DMS114 treated with DMSO at 0.1 percent for 48 hours (cell line): ENCODE results near the gene LRP4.
A peak's percentile ranks its signal among the peaks of the same experiment; 100 is the strongest.
"Not testable (repeated sequence)": the region's sequence is repeated elsewhere in the genome, so short reads cannot be mapped to it uniquely, and the experiment has no call there.

Experiments
- DNase-seq: peaks from one replicate; lab custom pipeline; 2025; ENCODE audit not compliant: unreplicated experiment; lab: John Stamatoyannopoulos, UW

The LRP4 gene, protein sequence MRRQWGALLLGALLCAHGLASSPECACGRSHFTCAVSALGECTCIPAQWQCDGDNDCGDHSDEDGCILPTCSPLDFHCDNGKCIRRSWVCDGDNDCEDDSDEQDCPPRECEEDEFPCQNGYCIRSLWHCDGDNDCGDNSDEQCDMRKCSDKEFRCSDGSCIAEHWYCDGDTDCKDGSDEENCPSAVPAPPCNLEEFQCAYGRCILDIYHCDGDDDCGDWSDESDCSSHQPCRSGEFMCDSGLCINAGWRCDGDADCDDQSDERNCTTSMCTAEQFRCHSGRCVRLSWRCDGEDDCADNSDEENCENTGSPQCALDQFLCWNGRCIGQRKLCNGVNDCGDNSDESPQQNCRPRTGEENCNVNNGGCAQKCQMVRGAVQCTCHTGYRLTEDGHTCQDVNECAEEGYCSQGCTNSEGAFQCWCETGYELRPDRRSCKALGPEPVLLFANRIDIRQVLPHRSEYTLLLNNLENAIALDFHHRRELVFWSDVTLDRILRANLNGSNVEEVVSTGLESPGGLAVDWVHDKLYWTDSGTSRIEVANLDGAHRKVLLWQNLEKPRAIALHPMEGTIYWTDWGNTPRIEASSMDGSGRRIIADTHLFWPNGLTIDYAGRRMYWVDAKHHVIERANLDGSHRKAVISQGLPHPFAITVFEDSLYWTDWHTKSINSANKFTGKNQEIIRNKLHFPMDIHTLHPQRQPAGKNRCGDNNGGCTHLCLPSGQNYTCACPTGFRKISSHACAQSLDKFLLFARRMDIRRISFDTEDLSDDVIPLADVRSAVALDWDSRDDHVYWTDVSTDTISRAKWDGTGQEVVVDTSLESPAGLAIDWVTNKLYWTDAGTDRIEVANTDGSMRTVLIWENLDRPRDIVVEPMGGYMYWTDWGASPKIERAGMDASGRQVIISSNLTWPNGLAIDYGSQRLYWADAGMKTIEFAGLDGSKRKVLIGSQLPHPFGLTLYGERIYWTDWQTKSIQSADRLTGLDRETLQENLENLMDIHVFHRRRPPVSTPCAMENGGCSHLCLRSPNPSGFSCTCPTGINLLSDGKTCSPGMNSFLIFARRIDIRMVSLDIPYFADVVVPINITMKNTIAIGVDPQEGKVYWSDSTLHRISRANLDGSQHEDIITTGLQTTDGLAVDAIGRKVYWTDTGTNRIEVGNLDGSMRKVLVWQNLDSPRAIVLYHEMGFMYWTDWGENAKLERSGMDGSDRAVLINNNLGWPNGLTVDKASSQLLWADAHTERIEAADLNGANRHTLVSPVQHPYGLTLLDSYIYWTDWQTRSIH (N-terminal part only)

GRCh38 chr11:46918083-46918787 lies at the start of gene LRP4:
TSS of gene LRP4 (minus strand) at chr11:46918550. CDS start at chr11:46918379, 171 bp downstream.
- DNase-seq = no peak

DNA sequence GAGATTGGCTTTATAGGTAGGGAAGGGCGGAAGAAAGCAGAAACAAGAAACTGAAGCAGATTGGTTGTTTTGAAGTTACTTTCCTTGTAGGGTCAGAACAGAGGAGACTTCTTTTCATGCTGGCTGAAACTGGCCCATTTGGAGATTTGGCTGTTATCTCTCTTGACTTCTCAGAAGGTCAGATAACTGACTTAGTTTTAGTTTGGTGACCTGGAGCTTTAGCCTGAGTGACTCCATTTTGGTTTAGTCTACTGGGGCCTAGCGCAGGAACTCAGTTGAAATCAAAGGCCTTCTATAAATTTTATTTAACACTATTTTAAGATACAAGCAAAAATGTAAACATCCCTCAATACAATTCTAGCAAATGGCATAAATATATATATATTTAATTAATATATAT lies 49.6 kb upstream of the LRP4 start:
- no peak for DNase-seq

DNA sequence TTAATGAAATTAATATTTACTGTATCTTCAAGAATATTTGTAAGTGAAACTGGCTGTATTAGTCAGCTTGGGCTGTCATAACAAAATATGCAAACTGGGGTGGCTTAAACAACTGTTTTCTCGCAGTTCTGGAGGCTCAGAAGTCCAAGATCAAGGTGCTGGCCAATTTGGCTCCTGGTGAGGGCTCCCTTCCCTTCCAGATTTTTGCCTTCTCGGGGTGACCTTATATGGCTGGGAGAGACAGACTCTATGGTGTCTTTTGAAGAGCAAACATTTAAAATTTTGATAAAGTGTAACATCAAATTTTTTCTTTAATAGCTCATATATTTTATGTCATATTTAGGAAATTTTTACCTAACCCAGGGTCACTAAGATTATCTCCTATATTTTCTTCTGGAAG lies 48.4 kb upstream of the LRP4 start:
- DNase-seq = no peak

DNA sequence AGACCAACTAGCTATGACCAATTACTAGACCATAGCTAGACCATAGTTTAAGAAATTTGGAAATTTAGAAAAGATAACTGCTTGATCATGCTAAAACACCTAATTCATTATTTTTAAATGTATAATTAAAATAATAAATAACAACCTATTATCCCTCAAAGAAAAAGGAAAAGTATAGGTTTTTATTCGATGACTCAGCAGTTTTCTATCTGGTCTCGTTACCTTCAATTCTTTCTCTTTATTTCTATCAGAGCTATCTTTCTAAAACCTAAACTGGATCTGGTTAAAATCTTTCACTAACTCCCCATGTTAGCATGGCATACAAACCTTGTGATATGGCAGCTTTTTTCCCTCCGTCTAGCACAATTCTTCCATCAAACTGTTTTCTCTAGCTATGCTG lies 45.5 kb upstream of the LRP4 start:
- no peak for DNase-seq

GRCh38 chr11:46961886-46962285 lies 43.5 kb upstream of the LRP4 start:
- not testable (repeated sequence) for DNase-seq

DNA sequence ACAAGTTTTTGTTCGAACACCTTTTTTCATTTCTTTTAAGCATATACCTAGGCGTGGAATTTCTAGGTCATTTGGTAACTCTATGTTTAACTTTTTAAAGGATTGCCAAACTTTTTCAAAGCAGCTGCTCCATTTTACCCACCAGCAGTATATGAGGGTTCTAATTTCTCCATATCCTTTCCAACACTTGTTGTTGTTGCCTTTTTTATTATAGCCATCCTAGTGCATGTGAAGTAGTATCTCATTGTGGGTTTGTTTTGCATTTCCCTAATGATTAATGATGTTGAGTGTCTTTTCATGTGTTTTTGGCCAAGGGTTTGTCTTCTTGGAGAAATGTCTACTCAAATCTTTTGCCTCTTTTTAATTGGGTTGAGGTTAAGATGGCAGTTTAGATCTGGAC lies 42.7 kb upstream of the LRP4 start:
- no peak for DNase-seq

DNA sequence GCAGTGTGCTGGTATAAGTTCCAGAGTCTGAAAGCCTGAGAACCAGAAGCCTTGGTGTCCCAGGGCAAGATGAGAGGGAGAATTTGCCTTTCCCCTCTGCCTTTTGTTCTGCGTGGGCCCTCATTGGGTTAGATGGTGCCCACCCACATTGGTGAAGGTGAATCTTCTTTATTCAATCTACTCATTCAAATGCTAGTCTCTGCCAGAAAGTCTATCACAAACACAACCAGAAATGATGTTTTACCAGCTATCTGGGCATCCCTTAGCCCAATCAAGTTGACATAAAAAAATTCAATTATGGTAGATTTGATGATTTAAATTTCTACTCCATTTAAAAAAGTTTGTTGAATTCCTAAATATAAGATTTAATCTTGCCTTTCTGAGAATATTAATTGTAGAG lies 40.4 kb upstream of the LRP4 start:
- DNase-seq = no peak

DNA sequence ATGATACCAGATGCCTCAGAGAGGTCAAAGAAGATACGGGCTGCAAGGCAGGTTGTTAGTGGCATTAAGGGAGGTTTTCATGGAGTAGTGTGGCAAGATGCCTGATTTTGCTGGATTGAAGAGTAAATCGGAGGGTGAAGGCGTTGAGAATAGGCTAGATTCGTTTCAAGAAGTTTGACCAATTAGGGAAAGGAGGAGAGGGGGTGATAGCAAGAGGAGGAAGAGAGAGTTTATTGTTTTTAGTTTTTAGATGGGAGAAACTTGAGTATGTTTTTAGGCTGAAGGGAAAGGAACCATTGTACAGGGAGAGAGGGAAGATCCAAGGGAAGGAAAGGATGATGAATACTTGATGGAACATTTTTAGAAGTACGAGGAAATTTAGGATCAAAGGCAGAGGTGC lies 34.7 kb upstream of the LRP4 start:
- DNase-seq = no peak

DNA sequence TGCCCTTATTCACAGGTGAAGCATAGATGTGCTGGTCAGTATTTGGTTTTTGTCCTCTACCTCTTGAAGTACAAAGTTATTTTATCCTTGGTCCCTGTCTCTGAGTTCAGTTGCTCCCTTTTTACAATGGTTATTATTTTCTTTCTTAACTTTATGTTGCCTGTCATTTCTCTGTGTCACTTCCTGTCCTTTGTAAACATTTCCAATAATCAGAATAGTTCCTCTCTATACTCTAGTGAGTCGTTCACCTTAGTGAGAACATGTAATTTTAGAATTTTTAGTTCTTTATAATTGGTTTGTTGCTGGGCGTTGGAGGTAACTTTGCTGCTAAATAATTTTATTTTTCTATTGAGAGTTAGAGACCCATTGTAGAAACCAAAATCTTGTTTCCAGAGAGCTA lies 34.2 kb upstream of the LRP4 start:
- DNase-seq = no peak

DNA sequence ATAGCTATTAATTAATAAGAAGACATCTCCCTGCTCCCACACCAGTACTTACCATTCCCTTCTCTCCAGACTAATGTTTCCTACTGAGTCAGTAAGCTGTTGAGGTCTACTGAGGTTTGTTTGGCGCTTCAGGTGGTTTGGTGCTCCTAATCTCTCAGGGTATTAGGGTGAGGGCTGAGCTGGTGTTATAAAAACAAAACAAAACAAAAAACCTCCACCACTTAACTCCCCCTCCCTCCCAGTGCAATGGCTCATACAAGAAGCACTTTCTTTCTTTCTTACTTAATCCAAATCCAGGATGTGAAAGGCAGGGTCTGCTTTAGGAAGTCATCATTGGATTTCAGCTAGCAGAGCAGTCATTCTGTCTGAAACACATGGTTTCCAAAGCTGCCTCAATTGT lies 33.5 kb upstream of the LRP4 start:
- DNase-seq = no peak

- no peak for DNase-seq
Observed at GRCh38 chr11:46949297-46949696, 30.9 kb upstream of the LRP4 start.

DNA sequence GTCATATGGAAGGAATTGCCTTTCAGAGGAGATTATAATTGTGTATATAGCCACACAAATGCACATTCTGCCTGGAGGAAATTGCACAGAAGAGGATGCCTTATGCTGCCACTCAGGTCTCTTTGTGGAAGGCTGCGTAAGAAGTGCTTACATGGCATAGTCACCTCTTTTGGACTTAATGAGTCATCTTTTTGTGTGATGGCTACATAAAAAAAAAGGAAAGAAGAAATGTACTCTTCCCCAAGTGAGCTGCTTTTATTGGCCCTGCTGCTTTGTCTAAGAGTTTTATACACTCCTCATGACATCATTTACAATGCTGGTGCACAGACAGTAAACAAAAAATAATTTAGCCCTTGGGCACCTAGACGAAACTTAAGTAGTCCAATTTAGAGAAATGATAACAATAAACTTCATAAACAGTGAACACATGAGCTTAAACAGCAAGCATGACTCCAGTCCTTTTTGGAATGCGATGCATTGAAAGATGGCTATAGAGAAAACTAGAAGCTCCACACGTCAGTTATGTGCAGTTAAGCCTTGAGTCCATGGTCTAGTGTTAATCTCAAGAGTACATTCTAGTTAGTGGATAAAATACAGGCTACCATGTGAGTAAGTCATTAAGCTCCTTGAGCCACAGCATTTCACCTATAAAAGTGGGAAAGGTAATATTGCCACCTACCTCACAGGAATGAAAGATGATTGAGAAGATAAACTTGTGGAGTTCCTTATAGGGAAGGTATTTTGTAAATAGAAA lies 30.2 kb upstream of the LRP4 start:
- no peak for DNase-seq

GRCh38 chr11:46947399-46948077 lies 29.2 kb upstream of the LRP4 start:
- DNase-seq = no peak

DNA sequence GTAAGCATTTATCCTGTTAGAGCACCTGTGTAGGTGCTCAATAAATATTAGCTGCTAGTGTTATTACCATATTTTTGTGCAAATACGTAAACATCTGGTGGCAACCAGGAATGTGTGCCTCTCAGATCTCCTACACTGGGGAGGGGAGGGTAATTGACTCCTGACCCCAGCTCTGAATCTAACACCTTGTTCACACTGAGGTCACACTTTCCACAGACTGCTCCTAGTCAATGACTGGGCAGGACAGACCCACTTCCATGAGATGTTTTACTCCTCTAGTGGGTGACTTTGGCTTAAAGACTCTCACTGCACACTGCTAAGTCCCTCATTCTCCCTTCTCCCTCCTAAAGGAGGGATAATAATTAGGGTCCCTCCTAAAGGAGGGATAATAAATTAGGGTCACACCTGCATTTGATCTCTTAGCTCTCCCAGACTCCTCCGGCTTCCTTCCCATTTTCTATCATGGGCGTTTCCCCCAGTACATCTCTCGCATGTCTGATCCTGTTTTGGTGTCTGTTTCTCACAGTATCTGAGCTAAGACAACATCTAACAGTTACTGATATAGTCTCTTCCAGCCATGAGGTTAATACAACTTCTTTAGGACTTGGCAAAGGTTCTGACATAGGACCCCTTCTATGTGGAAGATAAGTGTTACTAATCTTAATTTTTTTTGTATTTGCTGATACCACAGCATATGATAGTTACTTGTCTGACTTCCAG lies 26.2 kb upstream of the LRP4 start:
- DNase-seq = no peak

- DNase-seq = no peak
Observed at GRCh38 chr11:46942172-46942571, 23.8 kb upstream of the LRP4 start.

GRCh38 chr11:46936138-46937110 lies 18.1 kb upstream of the LRP4 start, which contains the start of gene CSTPP1:
TSS of gene CSTPP1 (plus strand) at chr11:46936761. CDS start at chr11:46936806, 45 bp downstream.
- peak; percentile 78 for DNase-seq

- DNase-seq = no peak
Observed at GRCh38 chr11:46930089-46930488, 11.7 kb upstream of the LRP4 start.
